ENCODE data around the gene AOPEP. TPM values are rescaled to one million over a fixed set of nuclear protein-coding genes. Genes with fewer than 3 reads are reported as not detected.
A peak's percentile ranks its signal among the peaks of the same experiment; 100 is the strongest.
"Not testable (repeated sequence)": the region's sequence is repeated elsewhere in the genome, so short reads cannot be mapped to it uniquely, and the experiment has no call there.

The AOPEP gene
- total RNA-seq, 1 donor from 2014 or later, result 175 TPM

DNA sequence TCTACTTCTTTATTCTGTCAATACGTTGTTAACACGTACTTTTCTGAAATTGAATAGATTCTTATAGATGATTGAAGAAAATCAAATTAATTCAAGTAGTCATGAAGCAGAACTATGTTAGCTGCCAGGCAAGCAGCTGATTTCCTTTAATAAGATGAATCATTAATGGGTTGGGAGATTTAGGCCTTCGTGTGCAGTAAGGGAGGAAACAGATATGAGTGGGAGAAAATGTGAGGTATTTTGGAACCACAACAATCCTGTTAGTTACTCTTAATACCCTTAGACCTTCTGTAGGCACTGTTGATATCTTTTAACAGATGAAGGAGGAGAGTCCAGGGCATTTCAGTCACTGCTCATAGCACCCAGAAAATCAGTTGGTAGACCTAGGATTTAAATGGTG is 121.0 kb downstream of the AOPEP start:
- Histone ChIP-seq H3K36me3 (no peaks in the 10 kb centered on the region), H3K4me3 (no peak overlapping the region), H3K9me3 (replicated peaks) (no peaks in the 10 kb centered on the region), H3K27me3 (ENCODE audit: low read depth) (no peaks in the 10 kb centered on the region), H3K4me1 (peaks cover 13% of the 10 kb centered on the region), H3K27ac (replicated peaks) (peak overlapping the region; percentile 6)
- intact Hi-C loops (cut with micrococcal nuclease), result no loop called here
- TF ChIP-seq, protein P1, sequence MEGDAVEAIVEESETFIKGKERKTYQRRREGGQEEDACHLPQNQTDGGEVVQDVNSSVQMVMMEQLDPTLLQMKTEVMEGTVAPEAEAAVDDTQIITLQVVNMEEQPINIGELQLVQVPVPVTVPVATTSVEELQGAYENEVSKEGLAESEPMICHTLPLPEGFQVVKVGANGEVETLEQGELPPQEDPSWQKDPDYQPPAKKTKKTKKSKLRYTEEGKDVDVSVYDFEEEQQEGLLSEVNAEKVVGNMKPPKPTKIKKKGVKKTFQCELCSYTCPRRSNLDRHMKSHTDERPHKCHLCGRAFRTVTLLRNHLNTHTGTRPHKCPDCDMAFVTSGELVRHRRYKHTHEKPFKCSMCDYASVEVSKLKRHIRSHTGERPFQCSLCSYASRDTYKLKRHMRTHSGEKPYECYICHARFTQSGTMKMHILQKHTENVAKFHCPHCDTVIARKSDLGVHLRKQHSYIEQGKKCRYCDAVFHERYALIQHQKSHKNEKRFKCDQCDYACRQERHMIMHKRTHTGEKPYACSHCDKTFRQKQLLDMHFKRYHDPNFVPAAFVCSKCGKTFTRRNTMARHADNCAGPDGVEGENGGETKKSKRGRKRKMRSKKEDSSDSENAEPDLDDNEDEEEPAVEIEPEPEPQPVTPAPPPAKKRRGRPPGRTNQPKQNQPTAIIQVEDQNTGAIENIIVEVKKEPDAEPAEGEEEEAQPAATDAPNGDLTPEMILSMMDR (IDR thresholded peaks at IDR 0.05; ENCODE audit: borderline replicate concordance), result no peak
- DNase-seq, result no peak

DNA sequence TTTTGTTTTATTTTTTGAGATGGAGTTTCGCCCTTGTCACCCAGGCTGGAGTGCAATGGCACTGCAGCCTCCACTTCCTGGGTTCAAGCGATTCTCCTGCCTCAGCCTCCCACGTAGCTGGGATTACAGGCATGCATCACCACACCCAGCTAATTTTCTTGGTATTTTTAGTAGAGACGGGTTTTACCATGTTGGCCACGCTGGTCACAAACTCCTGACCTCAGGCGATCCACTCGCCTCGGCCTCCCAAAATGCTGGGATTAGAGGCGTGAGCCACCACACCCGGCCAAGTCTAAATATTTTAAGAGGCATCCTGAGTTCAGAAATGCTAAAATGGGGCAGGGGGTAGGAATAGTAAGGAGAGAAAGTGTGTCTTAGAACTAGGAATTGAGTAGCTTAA is 122.3 kb downstream of the AOPEP start:
- intact Hi-C loops (cut with micrococcal nuclease); H3K27me3 ChIP-seq (ENCODE audit: low read depth); H3K9me3 ChIP-seq (replicated peaks); DNase-seq; H3K36me3 ChIP-seq; H3K4me1 ChIP-seq; H3K4me3 ChIP-seq; H3K27ac ChIP-seq (replicated peaks): not testable (repeated sequence)

DNA sequence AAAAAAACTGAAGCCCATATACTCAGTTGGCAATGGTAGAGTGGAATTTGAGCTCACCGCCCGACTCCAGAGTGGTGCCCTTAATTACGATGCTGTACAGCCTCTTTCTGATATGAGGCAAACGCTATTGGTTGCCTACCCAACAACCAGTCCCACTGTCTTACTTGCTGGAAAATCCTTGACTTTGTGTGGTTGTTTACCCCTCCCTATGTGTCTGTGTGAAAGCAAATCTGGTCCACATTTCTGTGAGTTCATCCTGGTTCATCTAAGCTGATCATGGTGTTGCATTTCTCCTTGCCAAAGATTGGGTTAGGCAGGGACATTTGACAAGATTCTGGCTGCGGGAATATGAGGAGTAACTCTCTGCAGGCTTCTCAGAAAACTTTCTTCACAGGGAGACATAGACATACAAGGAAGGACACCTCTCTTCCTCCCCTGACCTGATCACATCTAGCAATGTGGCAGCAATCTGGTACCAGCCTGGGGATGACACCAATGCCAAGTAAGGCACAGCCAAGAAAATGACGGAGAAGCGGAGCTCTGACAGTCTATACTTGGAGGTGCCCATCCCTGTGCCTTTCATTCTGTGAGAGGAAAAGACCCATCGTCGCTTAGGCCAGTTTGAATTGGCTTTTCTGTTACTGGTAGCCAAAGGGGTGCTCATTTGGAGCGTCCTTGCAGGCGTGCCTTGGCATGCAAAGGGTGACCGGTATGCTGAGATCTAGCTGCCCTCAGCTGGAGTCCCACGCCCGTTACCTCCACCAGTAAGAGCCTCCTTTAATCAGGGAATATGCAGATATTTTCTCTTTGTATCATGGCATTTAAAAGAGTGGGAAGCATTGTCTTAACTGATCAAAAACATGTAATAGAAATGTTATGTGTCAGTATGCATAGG is 124.3 kb downstream of the AOPEP start:
- no peaks in the 10 kb centered on the region for H3K36me3 ChIP-seq
- H3K4me1 ChIP-seq, result peaks cover 10% of the 10 kb centered on the region
- intact Hi-C loops (cut with micrococcal nuclease), result no loop called here
- no peaks in the 10 kb centered on the region for H3K9me3 ChIP-seq (replicated peaks)
- TF ChIP-seq, protein P1 (IDR thresholded peaks at IDR 0.05; ENCODE audit: borderline replicate concordance), result no peak
- H3K27ac ChIP-seq (replicated peaks), result no peak overlapping the region
- no peaks in the 10 kb centered on the region for H3K27me3 ChIP-seq (ENCODE audit: low read depth)
- H3K4me3 ChIP-seq, result no peak overlapping the region
- DNase-seq, result no peak

DNA sequence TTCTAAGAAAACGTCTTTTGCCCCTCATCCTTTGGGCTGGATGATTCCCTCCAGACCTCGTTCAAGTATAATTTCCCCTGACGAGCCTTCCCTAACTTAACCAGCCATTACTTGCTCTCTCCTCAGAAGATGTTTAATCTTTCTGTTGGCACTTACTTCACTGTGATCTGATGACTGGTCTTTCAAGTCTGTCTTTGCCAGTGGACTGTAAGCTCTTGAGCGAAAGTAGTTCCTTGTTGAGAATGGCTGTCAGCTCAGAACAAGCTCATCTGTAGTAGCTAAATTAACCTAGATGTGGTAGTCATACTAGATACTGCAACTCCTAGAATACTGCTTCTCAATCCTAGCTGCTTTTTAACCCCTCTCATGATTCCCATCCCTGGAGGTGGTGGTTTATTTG is 125.0 kb downstream of the AOPEP start:
- Histone ChIP-seq H3K9me3 (replicated peaks) (no peaks in the 10 kb centered on the region), H3K36me3 (no peaks in the 10 kb centered on the region), H3K4me1 (peaks cover 10% of the 10 kb centered on the region), H3K27me3 (ENCODE audit: low read depth) (no peaks in the 10 kb centered on the region), H3K4me3 (no peak overlapping the region), H3K27ac (replicated peaks) (no peak overlapping the region)
- no peak for DNase-seq
- TF ChIP-seq, protein P1 (IDR thresholded peaks at IDR 0.05; ENCODE audit: borderline replicate concordance), result no peak
- intact Hi-C loops (cut with micrococcal nuclease), result no loop called here

DNA sequence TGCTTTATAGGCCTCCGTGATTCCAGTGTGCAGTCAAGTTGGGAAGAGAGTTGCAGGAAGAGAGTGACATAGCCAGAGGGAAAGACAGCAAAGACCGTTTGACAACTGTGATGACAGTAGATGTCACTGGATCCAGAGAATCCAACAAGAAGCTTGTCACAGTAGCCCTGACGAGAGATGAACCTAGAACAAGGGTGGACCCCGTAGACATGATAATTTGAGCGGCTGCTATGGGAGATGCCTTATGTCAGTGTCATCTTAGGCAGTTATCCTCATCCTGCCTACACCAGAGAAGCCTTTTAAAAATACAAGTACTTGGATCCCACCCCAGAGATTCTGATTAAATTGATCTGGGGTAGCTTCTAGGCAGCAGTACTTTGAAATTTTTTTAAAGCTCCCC is 125.4 kb downstream of the AOPEP start:
- intact Hi-C loops (cut with micrococcal nuclease), result no loop called here
- Histone ChIP-seq H3K4me3 (no peak overlapping the region), H3K36me3 (no peaks in the 10 kb centered on the region), H3K4me1 (peaks cover 10% of the 10 kb centered on the region), H3K9me3 (replicated peaks) (no peaks in the 10 kb centered on the region), H3K27me3 (ENCODE audit: low read depth) (no peaks in the 10 kb centered on the region), H3K27ac (replicated peaks) (no peak overlapping the region)
- DNase-seq, result no peak
- TF ChIP-seq, protein P1 (IDR thresholded peaks at IDR 0.05; ENCODE audit: borderline replicate concordance), result no peak

DNA sequence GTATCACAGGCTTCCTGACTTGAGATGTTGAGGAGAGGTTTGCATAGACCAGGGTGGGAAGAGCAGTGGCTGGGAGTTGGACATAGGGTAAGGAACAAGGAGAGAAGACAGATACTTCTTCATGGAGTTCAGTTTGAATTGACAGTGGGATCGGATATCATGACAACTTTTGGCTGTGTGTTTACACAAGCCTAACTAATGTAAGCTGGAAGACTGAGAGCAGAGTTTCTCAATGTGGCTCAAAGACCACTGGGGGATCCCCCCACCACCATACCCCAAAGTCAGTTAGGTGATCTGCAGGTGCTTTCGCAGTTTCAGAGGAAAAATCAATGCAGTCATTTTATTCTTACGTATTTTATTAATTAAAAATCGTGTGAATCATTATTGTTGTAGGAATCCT is 125.9 kb downstream of the AOPEP start:
- DNase-seq, result no peak
- H3K4me1 ChIP-seq, result peaks cover 7% of the 10 kb centered on the region
- H3K27ac ChIP-seq (replicated peaks), result no peak overlapping the region
- intact Hi-C loops (cut with micrococcal nuclease), result no loop called here
- H3K4me3 ChIP-seq, result no peak overlapping the region
- TF ChIP-seq, protein P1 (IDR thresholded peaks at IDR 0.05; ENCODE audit: borderline replicate concordance), result no peak
- no peaks in the 10 kb centered on the region for H3K27me3 ChIP-seq (ENCODE audit: low read depth)
- no peaks in the 10 kb centered on the region for H3K9me3 ChIP-seq (replicated peaks)
- no peaks in the 10 kb centered on the region for H3K36me3 ChIP-seq
